Fibroblast of mammary gland (primary cell): ENCODE results near the gene EVA1C.

Experiments used
- DNase-seq: peaks from one replicate; pipeline ENCODE4 v3.0.0-alpha.2; 2010; ENCODE audit warnings: low read depth
- H3K4me3 ChIP-seq: 2 replicates; pipeline ENCODE4 v1.5.1; 2011; ENCODE audit warnings: low read depth, mild to moderate bottlenecking, low read length, moderate library complexity; ENCODE audit not compliant: control insufficient read depth
- TF ChIP-seq, protein P1 (sequence below): conservative IDR thresholded peaks from 2 replicates; pipeline ENCODE4 v1.5.1; 2011; ENCODE audit warnings: low read depth, low read length, inconsistent platforms; ENCODE audit not compliant: control insufficient read depth, insufficient read depth

Gene EVA1C

GRCh38 chr21:32423320-32424190 is 11.0 kb downstream of the EVA1C start:
- DNase-seq, result peak; percentile 95
- H3K4me3 ChIP-seq, result no peak overlapping the region
- TF ChIP-seq, protein P1, sequence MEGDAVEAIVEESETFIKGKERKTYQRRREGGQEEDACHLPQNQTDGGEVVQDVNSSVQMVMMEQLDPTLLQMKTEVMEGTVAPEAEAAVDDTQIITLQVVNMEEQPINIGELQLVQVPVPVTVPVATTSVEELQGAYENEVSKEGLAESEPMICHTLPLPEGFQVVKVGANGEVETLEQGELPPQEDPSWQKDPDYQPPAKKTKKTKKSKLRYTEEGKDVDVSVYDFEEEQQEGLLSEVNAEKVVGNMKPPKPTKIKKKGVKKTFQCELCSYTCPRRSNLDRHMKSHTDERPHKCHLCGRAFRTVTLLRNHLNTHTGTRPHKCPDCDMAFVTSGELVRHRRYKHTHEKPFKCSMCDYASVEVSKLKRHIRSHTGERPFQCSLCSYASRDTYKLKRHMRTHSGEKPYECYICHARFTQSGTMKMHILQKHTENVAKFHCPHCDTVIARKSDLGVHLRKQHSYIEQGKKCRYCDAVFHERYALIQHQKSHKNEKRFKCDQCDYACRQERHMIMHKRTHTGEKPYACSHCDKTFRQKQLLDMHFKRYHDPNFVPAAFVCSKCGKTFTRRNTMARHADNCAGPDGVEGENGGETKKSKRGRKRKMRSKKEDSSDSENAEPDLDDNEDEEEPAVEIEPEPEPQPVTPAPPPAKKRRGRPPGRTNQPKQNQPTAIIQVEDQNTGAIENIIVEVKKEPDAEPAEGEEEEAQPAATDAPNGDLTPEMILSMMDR, result no peak

GRCh38 chr21:32424191-32424535 is 11.7 kb downstream of the EVA1C start:
- TF ChIP-seq, protein P1, result no peak
- DNase-seq, result no peak

GRCh38 chr21:32424674-32425073 is 12.2 kb downstream of the EVA1C start:
- TF ChIP-seq, protein P1, result no peak
- H3K4me3 ChIP-seq, result no peak overlapping the region
- peak; percentile 83 for DNase-seq

More at GRCh38 chr21:32424191-32424535, 11.7 kb downstream of the EVA1C start:
- H3K4me3 ChIP-seq, result no peak overlapping the region

DNA sequence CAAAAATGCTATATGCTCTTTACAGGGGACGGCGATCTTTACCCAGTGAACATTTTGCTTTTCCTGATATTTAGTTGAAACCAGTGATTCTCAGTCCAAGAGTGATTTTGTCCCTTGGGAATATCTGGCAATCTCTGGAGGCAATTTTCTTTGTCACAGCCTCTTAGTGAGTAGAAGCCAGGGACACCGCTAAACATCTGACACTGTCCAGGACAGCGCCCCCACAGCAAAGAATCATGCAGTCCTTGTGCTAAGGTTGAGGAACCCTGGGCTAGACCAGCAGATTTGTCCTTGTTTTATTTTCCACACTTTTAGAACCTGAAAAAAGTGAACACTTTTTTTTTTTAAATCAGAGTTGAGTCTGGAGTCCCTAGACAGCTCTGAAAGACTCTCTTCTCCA is 13.1 kb downstream of the EVA1C start:
- TF ChIP-seq, protein P1, result no peak
- no peak overlapping the region for H3K4me3 ChIP-seq
- no peak for DNase-seq

DNA sequence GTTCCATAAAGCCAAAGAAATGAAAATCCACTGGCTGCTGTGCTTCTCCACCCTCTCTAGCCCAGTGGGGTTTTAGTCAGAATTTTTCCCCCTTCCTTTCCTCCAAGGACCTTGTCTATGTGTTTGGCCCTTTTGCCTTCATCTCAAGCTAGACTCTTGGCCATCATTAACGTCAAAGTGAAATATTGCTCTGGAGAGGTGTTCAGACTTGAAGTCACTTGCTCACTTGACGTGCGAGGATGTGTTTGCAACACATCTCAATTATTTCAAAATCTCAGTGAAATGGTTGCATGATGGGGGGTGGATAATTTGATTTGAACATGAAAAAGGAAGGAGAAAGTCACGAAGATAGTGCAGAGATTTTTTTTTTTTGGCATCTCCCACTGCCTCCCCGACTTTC is 13.6 kb downstream of the EVA1C start:
- no peak for DNase-seq
- no peak overlapping the region for H3K4me3 ChIP-seq
- TF ChIP-seq, protein P1, result no peak

DNA sequence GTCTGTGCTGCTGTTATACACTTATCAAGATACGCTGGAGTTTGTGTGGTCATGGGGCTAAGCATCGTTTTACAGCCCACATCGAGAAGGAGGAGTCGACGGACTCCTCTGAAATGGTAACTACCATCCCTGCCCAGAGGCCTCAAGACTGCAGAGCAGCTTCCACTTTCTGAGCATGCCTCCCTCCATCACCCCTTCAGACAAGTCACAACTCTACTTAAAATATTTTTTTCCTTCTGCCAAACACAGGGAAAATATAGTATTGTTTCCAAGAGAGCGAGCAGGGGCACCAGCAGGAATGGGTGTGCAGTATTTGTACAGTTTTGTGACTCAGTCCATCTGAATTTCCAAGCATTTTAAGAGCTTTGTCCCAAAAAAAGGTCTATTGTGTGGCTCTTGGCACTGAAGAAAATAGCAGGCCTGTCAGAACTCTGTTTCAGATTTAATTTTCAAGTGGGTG is 14.1 kb downstream of the EVA1C start:
- DNase-seq, result no peak
- TF ChIP-seq, protein P1, result no peak
- no peak overlapping the region for H3K4me3 ChIP-seq
